Mucosa of rectum (tissue), 2 donors: ENCODE results near the gene ETS2.
"Not testable (repeated sequence)": the region's sequence is repeated elsewhere in the genome, so short reads cannot be mapped to it uniquely, and the experiment has no call there.

ENCODE experiments used
- H3K27ac ChIP-seq, 2 donors: one replicate each; pipeline ENCODE4 v1.7.0; 2013; ENCODE audit warnings: inconsistent platforms in 2 of 2, low read depth in 2 of 2, low read length in 2 of 2
- H3K27me3 ChIP-seq, 2 donors: one replicate each; pipeline ENCODE4 v1.7.0; 2013; ENCODE audit warnings: low read length in 2 of 2; ENCODE audit not compliant: control insufficient read depth in 2 of 2, insufficient read depth in 2 of 2
- H3K36me3 ChIP-seq, 2 donors: one replicate each; pipeline ENCODE4 v1.7.0; 2013; ENCODE audit warnings: low read length in 2 of 2; ENCODE audit not compliant: control insufficient read depth in 2 of 2, insufficient read depth in 2 of 2
- H3K4me1 ChIP-seq, 2 donors: one replicate each; pipeline ENCODE4 v1.7.0; 2013; ENCODE audit warnings: low read length in 2 of 2, mild to moderate bottlenecking in 1 of 2; ENCODE audit not compliant: control insufficient read depth in 2 of 2, insufficient read depth in 2 of 2
- H3K4me3 ChIP-seq, 2 donors: one replicate each; pipeline ENCODE4 v1.7.0; 2013; ENCODE audit warnings: low read length in 2 of 2
- H3K9ac ChIP-seq, 2 donors: one replicate each; pipeline ENCODE4 v1.7.0; 2013; ENCODE audit warnings: low read length in 2 of 2, low read depth in 1 of 2, mild to moderate bottlenecking in 1 of 2
- H3K9me3 ChIP-seq, 2 donors: one replicate each; pipeline ENCODE4 v1.7.0; 2013; ENCODE audit warnings: low read length in 2 of 2; ENCODE audit not compliant: control insufficient read depth in 2 of 2
- donor health status: healthy.
- donor health status: Normal muscosa, but diverticular disease.

Gene ETS2

GRCh38 chr21:38822778-38823238, 17.1 kb downstream of the ETS2 start:
- peak overlapping the region in 1 of 2 donors; percentile 62 for H3K9ac ChIP-seq
- no peak overlapping the region for H3K4me3 ChIP-seq
- peak overlapping the region; percentile 72 to 81 for H3K27ac ChIP-seq
- peaks cover 53 to 69% of the 10 kb centered on the region in 2 donors for H3K36me3 ChIP-seq
- peaks cover 51 to 71% of the 10 kb centered on the region in 2 donors for H3K4me1 ChIP-seq
- H3K9me3 ChIP-seq: no peaks in the 10 kb centered on the region
- H3K27me3 ChIP-seq: no peaks in the 10 kb centered on the region

DNA sequence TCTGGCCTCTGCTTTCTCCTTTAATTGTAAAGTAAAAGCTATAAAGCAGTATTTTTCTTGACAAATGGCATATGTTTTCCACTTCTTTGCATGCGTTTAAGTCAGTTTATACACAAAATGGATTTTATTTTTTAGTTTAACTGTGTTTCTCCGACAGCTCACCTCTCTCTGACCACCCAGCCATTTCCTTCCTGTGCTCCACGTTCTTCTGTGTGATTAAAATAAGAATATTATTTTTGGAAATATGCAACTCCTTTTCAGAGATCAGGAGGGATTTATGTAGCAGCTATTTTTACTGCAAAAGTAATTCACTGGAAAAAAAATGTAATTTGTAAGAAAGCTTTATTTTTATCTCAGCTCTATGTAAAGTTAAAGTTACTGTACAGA, 18.0 kb downstream of the ETS2 start:
- H3K9ac ChIP-seq: peak overlapping the region in 1 of 2 donors; percentile 54
- no peaks in the 10 kb centered on the region for H3K9me3 ChIP-seq
- H3K27ac ChIP-seq: peak overlapping the region; percentile 78 to 86
- H3K4me3 ChIP-seq: no peak overlapping the region
- H3K27me3 ChIP-seq: no peaks in the 10 kb centered on the region
- H3K36me3 ChIP-seq: peaks cover 44 to 60% of the 10 kb centered on the region in 2 donors
- H3K4me1 ChIP-seq: peaks cover 45 to 62% of the 10 kb centered on the region in 2 donors

DNA sequence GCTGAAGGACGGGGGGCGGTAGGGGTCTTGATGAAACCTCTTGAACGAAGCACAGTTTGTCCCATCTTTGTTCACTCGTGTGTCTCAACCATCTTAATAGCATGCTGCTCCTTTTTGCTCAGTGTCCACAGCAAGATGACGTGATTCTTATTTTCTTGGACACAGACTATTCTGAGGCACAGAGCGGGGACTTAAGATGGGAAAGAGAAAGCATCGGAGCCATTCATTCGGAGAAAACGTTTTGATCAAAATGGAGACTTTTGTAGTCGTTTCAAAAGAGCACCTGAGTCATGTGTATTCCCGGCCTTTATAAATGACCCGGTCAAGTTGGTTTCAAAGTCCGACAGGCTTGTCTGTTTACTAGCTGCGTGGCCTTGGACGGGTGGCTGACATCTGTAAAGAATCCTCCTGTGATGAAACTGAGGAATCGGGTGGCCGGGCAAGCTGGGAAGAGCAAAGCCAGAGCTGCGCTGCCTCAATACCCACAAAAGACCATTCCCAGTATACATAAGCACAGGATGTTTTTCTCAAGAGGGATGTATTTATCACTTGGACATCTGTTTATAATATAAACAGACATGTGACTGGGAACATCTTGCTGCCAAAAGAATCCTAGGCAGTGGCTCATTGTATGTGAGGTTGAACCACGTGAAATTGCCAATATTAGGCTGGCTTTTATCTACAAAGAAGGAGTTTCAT, 18.5 kb downstream of the ETS2 start:
- H3K4me1 ChIP-seq: peaks cover 45 to 57% of the 10 kb centered on the region in 2 donors

GRCh38 chr21:38825269-38825668, 19.5 kb downstream of the ETS2 start:
- Histone ChIP-seq H3K9me3 (no peaks in the 10 kb centered on the region), H3K4me3 (no peak overlapping the region), H3K27me3 (no peaks in the 10 kb centered on the region), H3K9ac (no peak overlapping the region), H3K4me1 (peaks cover 36 to 48% of the 10 kb centered on the region in 2 donors), H3K27ac (peak overlapping the region; percentile 78 to 86), H3K36me3 (peaks cover 29 to 44% of the 10 kb centered on the region in 2 donors)

More for the DNA sequence above, 18.5 kb downstream of the ETS2 start:
- no peaks in the 10 kb centered on the region for H3K27me3 ChIP-seq
- H3K9me3 ChIP-seq: no peaks in the 10 kb centered on the region
- peak overlapping the region; percentile 78 to 86 for H3K27ac ChIP-seq
- peak overlapping the region in 1 of 2 donors; percentile 54 for H3K9ac ChIP-seq
- H3K4me3 ChIP-seq: no peak overlapping the region
- H3K36me3 ChIP-seq: peaks cover 39 to 54% of the 10 kb centered on the region in 2 donors

GRCh38 chr21:38825921-38826320, 20.2 kb downstream of the ETS2 start:
- Histone ChIP-seq H3K9ac (no peak overlapping the region), H3K4me3 (no peak overlapping the region), H3K4me1 (peaks cover 30 to 44% of the 10 kb centered on the region in 2 donors), H3K36me3 (peaks cover 22 to 38% of the 10 kb centered on the region in 2 donors), H3K27ac (no peak overlapping the region), H3K9me3 (no peaks in the 10 kb centered on the region), H3K27me3 (no peaks in the 10 kb centered on the region)

- peaks cover under 1 to 16% of the 10 kb centered on the region in 2 donors for H3K36me3 ChIP-seq
- not testable (repeated sequence) for H3K9me3 ChIP-seq, H3K9ac ChIP-seq, H3K4me3 ChIP-seq, H3K27ac ChIP-seq, H3K27me3 ChIP-seq
- H3K4me1 ChIP-seq: peaks cover 14 to 34% of the 10 kb centered on the region in 2 donors
Observed at GRCh38 chr21:38828111-38828510, 22.4 kb downstream of the ETS2 start.

GRCh38 chr21:38830671-38831525, 25.2 kb downstream of the ETS2 start:
- no peak overlapping the region for H3K4me3 ChIP-seq
- H3K9ac ChIP-seq: no peak overlapping the region
- peak overlapping the region; percentile 15 to 18 for H3K27ac ChIP-seq

DNA sequence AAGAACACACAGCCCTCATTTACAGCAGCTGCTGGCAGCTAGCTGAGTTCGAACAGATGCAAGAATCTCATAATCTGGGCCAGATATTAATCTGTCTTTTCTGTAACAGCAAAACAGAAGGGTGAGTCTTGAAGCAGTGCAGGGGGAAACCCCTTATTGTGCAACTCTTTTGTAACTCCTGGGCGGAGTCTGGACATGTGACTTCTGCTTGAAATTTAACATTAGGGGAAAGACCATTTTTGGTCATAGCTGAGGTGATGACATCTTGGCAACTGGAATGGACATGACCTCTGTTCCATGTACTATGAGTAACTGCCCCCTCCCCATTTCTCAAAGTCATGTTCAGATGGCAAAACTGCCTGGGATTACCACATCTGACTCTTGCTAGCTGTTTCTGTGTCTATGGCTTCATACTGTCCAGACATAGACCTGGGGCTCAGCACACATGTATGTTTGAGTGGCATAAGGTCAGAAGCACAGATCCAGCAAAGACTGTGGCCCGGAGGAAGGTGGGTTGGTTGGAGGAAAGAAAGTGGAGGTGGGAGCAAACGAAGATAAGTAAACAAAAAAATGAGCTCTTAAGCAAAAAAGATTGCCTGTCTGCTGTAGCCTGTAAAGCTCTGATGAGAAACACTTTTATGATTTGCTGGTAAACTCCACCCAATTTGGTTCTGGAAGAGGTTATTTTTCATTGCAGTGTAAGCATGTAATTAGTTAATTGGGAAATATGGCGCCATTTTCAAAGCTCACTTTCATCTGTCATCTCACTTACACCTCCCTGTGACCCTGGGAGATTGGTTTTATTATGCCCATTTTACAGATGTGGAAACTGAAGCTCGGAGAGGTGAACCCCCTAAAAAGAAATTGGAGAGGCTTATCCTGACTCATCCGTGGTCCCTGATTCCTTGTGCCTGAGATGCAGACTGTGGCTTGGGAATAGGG, 26.1 kb downstream of the ETS2 start:
- Histone ChIP-seq H3K27me3 (no peaks in the 10 kb centered on the region), H3K27ac (peak overlapping the region; percentile 36 to 46), H3K4me3 (no peak overlapping the region), H3K36me3 (no peaks in the 10 kb centered on the region), H3K4me1 (peaks cover 0 to 13% of the 10 kb centered on the region in 2 donors), H3K9me3 (no peaks in the 10 kb centered on the region), H3K9ac (peak overlapping the region in 1 of 2 donors; percentile 17)

More at GRCh38 chr21:38830671-38831525, 25.2 kb downstream of the ETS2 start:
- no peaks in the 10 kb centered on the region for H3K36me3 ChIP-seq
- H3K27me3 ChIP-seq: no peaks in the 10 kb centered on the region
- peaks cover 0 to 13% of the 10 kb centered on the region in 2 donors for H3K4me1 ChIP-seq
- no peaks in the 10 kb centered on the region for H3K9me3 ChIP-seq

- H3K27me3 ChIP-seq: no peaks in the 10 kb centered on the region
- no peaks in the 10 kb centered on the region for H3K36me3 ChIP-seq
- no peak overlapping the region for H3K27ac ChIP-seq
- H3K9me3 ChIP-seq: no peaks in the 10 kb centered on the region
- no peak overlapping the region for H3K9ac ChIP-seq
- H3K4me1 ChIP-seq: peaks cover 0 to 13% of the 10 kb centered on the region in 2 donors
- H3K4me3 ChIP-seq: no peak overlapping the region
Observed at GRCh38 chr21:38832664-38833063, 26.9 kb downstream of the ETS2 start.
